ENCODE data around the gene LAMB2. TPM values are rescaled to one million over a fixed set of nuclear protein-coding genes. Genes with fewer than 3 reads are reported as not detected.

Gene LAMB2
- total RNA-seq, 3 donors from 2014 or later = 52.1 to 354 (median 82.0) TPM

- H3K36me3 ChIP-seq (ENCODE audit: low read depth) = no peaks in the 10 kb centered on the region
- intact Hi-C loops (cut with DNase I, micrococcal nuclease) = no loop called here
- H3K4me1 ChIP-seq (ENCODE audit: low read depth) = peaks cover 21% of the 10 kb centered on the region
- no peak for TF ChIP-seq CTCF (IDR thresholded peaks at IDR 0.05)
- ATAC-seq (no peak), DNase-seq (no peak)
- H3K4me3 ChIP-seq = no peak overlapping the region
- no peaks in the 10 kb centered on the region for H3K9me3 ChIP-seq
Observed at GRCh38 chr3:49174397-49174985, 41.6 kb upstream of the LAMB2 start.

GRCh38 chr3:49173792-49174170 lies 40.9 kb upstream of the LAMB2 start:
- DNase-seq (no peak), ATAC-seq (no peak)
- Histone ChIP-seq H3K9me3 (no peaks in the 10 kb centered on the region), H3K36me3 (ENCODE audit: low read depth) (no peaks in the 10 kb centered on the region), H3K4me3 (no peak overlapping the region), H3K4me1 (ENCODE audit: low read depth) (peaks cover 21% of the 10 kb centered on the region)
- TF ChIP-seq CTCF (IDR thresholded peaks at IDR 0.05) = no peak
- intact Hi-C loops (cut with DNase I, micrococcal nuclease) = no loop called here

GRCh38 chr3:49173116-49173791 lies 40.4 kb upstream of the LAMB2 start:
- H3K9me3 ChIP-seq = no peaks in the 10 kb centered on the region
- ATAC-seq (no peak), DNase-seq (peak in 1 of 3 donors; percentile 40)
- intact Hi-C loops (cut with DNase I, micrococcal nuclease) = no loop called here
- H3K36me3 ChIP-seq (ENCODE audit: low read depth) = no peaks in the 10 kb centered on the region
- TF ChIP-seq CTCF (IDR thresholded peaks at IDR 0.05) = no peak
- peaks cover 21% of the 10 kb centered on the region for H3K4me1 ChIP-seq (ENCODE audit: low read depth)
- no peak overlapping the region for H3K4me3 ChIP-seq

GRCh38 chr3:49172551-49173041 lies 39.7 kb upstream of the LAMB2 start:
- Histone ChIP-seq H3K4me3 (no peak overlapping the region), H3K9me3 (no peaks in the 10 kb centered on the region), H3K36me3 (ENCODE audit: low read depth) (no peaks in the 10 kb centered on the region), H3K4me1 (ENCODE audit: low read depth) (peaks cover 21% of the 10 kb centered on the region)
- intact Hi-C loops (cut with DNase I, micrococcal nuclease) = no loop called here
- DNase-seq (no peak), ATAC-seq (no peak)
- no peak for TF ChIP-seq CTCF (IDR thresholded peaks at IDR 0.05)

GRCh38 chr3:49171775-49172500 lies 39.1 kb upstream of the LAMB2 start:
- intact Hi-C loops (cut with DNase I, micrococcal nuclease) = no loop called here
- no peak for DNase-seq
- H3K36me3 ChIP-seq (ENCODE audit: low read depth) = no peaks in the 10 kb centered on the region
- no peak for TF ChIP-seq CTCF (IDR thresholded peaks at IDR 0.05)
- no peaks in the 10 kb centered on the region for H3K9me3 ChIP-seq
- H3K4me3 ChIP-seq = peak overlapping the region; percentile 48
- peaks cover 21% of the 10 kb centered on the region for H3K4me1 ChIP-seq (ENCODE audit: low read depth)
- ATAC-seq = no peak
